CD4-positive, alpha-beta T cell treated with Interleukin-15 for 1 hour (primary cell): ENCODE measurements around the gene STARD7.
"Not testable (repeated sequence)": the region's sequence is repeated elsewhere in the genome, so short reads cannot be mapped to it uniquely, and the experiment has no call there.

Experiments used
- DNase-seq: peaks from one replicate; pipeline ENCODE4 v3.0.0-alpha.2; 2020

Gene STARD7

DNA sequence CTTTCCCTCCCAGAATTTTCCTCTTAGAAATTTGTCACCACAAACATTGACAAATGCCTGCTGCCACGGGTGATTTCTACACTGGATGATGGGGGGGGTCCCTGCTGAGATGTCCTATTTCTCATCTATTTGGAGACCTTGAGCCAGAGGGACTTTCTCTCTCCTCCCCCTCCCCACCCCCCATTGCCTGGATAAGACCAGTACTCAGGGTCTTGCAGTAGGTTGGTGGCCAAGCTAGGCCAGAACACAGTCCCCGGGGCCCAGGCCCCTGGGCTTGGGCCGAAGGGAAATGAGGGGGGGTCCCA lies 62.8 kb downstream of the STARD7 start:
- no peak for DNase-seq

GRCh38 chr2:96145036-96145847 lies 63.4 kb downstream of the STARD7 start, which contains the start of gene DUSP2:
Gene DUSP2 (minus strand): TSS chr2:96145440. CDS start chr2:96145354, 86 bp downstream.
- peak; percentile 97 for DNase-seq

- DNase-seq, result peak; percentile 44
Measured at GRCh38 chr2:96144481-96145035, 64.1 kb downstream of the STARD7 start.

GRCh38 chr2:96143848-96144480 lies 64.7 kb downstream of the STARD7 start:
- peak; percentile 36 for DNase-seq

DNA sequence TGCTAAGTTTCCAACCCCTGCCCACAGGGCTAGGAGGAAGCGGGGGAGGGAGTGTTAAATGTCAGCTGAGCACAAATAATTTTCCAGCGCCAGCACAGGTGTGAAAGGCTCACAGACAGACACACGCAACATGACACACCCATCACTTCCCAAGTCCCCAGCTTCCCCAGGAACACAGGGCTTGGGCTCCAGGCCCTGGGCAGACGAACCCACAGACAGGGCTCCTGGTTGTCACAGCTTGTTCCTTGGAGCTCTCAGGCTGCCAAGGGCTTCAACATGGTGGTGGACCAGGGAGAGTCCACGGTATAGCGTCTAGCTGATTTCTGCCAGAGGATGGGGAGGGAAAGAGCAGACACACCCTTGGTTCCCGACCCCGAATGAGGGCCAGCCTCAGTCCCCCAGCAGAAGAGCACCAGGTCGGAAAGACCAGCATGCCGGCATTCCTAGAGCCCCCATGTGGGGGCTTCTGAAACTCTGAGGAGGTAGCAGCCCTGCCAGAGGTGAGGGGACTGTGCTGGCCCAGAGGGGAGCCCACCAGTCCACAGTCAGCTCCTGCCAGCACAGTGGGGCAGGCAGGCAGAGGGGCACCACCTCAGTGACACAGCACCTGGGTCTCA lies 65.3 kb downstream of the STARD7 start:
- peak; percentile 24 for DNase-seq

DNA sequence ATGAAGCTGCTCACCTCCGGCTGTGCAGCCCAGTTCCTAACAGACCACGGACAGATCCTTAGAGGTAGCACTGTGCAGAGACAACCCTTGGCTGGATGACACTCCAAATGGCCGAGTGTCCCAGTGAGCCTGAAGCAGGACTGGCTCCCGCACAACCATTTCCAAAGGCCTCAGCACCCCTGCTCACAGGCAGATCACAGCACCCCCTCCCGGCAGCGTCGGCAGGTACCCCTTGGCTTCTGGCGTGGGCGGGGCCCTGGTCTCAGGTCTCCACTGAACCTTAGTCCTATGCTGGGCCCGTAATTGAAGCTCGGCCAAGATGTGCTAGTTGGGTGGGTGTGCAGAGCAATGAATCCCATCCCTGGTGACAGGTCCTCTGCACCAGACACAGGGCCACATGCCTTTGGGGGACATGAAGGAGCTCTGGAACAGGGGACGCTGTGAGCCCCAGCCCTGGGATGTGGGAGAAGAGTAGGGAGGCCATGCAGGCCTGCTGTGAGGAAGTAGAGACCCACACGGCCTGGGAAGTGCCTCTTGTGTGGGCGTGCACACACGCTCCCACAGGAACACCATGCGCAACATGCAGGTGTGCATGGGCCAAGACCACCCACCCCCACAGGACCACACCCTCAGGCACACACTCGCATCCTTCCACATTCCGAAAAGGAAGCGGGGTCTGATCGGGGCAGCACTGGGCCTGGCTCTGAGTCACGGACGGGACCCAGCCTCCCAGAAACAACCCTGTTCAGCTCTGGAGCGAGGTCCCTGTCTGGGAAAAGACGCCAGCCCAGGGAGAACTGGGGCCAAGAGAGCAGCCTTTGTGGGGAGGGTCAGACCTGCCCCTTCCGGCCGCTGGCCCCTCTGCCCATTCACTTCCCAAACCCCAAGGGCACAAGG lies 66.2 kb downstream of the STARD7 start:
- peak; percentile 80 for DNase-seq

GRCh38 chr2:96141624-96141967 lies 67.0 kb downstream of the STARD7 start:
- DNase-seq, result not testable (repeated sequence)

DNA sequence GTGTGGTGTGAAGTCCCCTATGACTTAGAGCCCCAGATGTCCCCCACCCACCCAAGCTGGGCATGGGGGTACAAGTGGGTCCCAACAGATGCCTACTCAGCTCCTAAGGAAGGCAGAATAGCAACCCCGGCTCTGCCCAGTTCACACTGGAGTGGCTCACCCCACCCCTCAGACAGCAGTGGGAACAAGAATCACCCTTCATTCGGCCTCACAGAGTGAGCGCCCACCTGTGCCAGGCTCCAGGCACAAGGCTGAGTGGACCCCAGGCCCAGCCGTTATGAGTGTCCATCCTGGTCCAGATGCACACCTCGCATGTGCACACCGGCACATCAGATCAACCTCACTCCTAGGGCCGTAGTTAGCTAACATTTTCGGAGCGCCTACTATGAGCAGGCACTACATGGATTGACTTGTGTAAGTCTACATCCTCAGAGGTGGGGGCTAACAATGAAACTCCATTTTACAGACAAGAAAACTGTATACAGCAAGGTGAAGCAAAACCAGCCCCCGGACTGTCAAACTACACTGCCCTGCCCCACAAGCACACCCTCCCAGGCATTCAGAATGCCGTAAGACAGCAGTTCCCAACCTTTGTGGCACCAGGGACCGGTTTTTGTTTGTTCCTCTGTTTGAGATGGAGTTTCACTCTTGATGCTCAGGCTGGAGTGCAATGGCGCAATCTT lies 67.5 kb downstream of the STARD7 start:
- DNase-seq, result peak; percentile 30

GRCh38 chr2:96139181-96139758 lies 69.4 kb downstream of the STARD7 start:
- DNase-seq, result no peak

DNA sequence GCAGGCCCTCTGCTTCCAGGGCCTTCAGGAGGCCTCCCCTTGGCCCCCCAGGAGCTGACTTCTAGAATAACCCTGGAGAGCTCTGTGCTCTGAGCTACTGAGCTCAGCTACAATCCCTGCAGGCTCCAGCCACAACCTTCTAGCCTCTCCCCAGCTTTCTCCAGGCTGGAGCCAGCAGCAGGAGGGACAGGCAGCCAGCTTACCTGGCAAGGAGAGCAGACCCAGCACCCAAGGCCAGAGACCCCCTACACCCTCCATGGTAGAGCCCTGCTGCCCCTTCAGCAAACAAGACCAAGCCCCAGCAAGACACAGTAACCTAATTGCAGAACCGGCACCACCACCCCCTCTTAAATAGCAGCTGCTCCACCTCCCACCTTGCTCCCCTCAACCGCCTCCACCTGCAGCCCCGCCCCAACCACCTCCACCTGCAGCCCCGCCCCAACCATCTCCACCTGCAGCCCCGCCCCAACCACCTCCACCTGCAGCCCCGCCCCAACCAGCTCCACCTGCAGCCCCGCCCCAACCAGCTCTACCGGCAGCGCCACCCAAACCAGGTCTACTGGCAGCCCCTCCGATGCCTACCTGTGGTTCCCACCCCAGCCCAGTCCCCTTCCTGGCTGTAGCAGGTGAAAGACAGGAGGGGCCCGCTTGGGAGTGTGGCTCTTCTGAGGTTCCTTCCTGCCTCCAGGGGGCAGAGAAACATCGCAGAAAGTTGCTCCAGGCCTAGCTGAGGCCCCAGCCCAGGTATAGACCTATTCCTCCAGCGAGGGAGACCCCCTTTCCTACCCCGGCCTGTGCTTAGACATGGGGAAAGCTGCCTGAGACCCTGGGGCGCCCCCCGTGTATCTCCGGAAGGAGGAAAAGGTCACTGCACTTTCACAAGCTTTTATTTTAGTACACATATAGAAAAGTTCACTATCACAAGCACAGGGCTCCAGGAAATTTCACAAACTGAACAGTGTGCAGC lies 70.2 kb downstream of the STARD7 start, which contains the start of gene ASTL:
ASTL (minus strand) TSS at position 324 of the 967 bp plus-strand sequence; CDS start at position 258, 66 bp downstream.
- DNase-seq, result peak; percentile 74

DNA sequence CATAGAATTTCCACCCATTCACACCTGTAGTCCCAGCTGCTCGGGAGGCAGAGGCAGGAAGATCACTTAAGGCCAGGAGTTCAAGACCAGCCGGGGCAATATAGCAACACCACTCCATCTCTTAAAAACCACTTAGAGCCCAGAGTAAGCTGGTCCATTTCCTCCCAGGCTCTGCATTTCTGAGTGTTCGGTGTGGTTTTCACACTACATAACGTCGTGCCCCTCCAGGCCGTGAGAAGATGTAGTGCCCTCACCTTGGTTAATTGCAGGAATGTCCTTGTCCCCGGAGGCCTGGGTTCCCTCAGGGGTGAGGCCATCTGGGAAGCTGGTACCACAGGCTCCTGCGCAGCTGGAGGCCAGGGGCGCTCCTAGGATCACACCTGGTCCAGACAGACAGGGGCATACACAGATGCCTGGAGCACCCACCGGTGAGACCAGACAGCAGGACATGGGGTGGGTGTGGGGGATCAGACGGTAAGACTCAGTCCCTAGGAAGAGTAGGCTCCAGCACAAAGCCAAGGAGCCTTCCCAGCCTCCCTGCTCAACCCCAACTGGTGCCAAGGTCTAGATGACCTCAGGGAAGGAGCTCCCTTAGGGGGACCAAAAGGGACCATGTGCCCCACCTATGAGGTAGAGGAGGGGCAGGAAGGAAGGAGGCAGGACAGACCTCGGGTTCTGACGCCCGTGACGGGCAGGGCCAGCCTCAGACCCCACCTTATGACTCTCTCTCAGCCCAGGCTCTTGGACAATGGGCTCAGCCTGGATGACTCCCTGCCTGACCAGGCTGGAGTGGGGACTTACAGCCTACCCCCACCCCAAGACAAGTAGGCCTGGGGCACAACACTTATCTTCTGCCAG lies 71.1 kb downstream of the STARD7 start:
- no peak for DNase-seq

DNA sequence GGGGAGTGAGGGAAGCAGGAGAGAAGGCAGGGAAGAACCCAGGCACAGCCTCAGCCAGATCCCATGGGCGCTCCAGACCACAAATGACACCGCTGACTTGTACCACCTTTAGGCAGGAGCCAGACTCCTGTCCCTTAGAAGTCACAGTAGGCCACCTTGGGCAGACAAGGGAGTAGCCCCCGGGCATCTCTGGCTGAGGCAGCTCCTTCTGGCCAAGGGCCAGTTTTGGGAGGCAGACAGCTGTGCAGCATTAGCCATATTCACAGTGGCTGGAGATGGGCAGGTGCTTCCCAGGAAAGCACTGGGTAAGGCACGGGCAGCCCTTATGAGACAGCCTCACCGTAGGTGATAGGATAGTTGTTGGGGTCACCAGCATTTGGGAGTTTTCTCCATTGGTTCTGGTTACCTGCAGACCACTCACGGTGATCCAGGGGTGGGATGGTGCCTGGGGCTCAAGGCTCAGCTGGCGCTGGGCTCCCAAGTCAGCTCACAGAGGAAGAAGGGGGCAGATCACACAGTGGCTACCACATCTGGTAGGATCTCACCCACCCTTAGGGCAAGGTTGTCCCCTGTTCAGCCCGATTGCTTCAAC lies 72.4 kb downstream of the STARD7 start:
- no peak for DNase-seq

- DNase-seq, result no peak
Measured at GRCh38 chr2:96135621-96136020, 73.0 kb downstream of the STARD7 start.

DNA sequence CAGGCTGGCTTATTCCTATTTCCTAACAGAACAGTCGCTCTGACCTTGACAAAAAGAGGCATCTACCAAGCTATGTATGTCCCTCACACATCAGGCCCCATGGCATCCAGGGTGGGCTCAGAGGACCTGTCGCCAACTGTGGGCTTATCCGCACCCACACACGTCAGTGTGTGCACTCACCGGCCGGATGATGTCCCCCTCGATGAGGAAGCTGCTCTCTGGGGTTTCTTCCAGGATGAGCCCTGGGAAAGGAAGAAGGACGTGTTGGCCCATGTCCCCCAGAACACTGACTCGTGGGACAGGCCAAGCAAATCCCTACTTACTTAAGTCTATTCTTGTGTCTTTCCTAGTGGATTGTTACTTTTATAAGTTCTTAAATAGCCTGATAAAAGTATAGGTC lies 73.5 kb downstream of the STARD7 start:
- no peak for DNase-seq
